RWPE2 (cell line): ENCODE measurements around the gene COL16A1.

Experiments
- ATAC-seq: fragments of 200-7000 bp; cut with Tn5 transposase; 3 replicates; pipeline ENCODE4 v1.9.1; 2021; ENCODE audit warnings: low read depth
- DNase-seq: peaks from one replicate; pipeline ENCODE4 v3.0.0-alpha.2; 2020; ENCODE audit warnings: low spot score
- H3K27ac ChIP-seq: fragments of 450-650 bp; 2 replicates; pipeline ENCODE4 v1.5.1; 2017; ENCODE audit warnings: mild to moderate bottlenecking; ENCODE audit not compliant: poor library complexity, severe bottlenecking
- H3K27me3 ChIP-seq: fragments of 250-450 bp; sonication (Bioruptor Pico); 2 replicates; pipeline ENCODE4 v1.5.1; 2021; ENCODE audit warnings: mild to moderate bottlenecking, moderate library complexity; ENCODE audit not compliant: insufficient read depth, poor library complexity, severe bottlenecking
- H3K36me3 ChIP-seq: fragments of 250-450 bp; sonication (Bioruptor Pico); 2 replicates; pipeline ENCODE4 v1.5.1; 2020; ENCODE audit warnings: low read depth, mild to moderate bottlenecking, moderate library complexity
- H3K4me1 ChIP-seq: fragments of 250-450 bp; sonication (Bioruptor Pico); 2 replicates; pipeline ENCODE4 v1.5.1; 2021; ENCODE audit warnings: mild to moderate bottlenecking, moderate library complexity; ENCODE audit not compliant: insufficient read depth, poor library complexity, severe bottlenecking
- H3K4me3 ChIP-seq: fragments of 250-450 bp; sonication (Bioruptor Pico); 2 replicates; pipeline ENCODE4 v1.5.1; 2021; ENCODE audit warnings: mild to moderate bottlenecking, moderate library complexity; ENCODE audit not compliant: severe bottlenecking
- H3K9me3 ChIP-seq: fragments of 250-450 bp; sonication (Bioruptor Pico); 2 replicates; pipeline ENCODE4 v1.5.1; 2021; ENCODE audit warnings: mild to moderate bottlenecking, moderate library complexity; ENCODE audit not compliant: severe bottlenecking
- TF ChIP-seq, protein P1 (sequence below): fragments of 450-650 bp; IDR thresholded peaks from one replicate; pipeline ENCODE4 v1.5.1; 2017; ENCODE audit warnings: mild to moderate bottlenecking, moderate library complexity; ENCODE audit not compliant: poor library complexity, severe bottlenecking

The COL16A1 gene

GRCh38 chr1:31652891-31653499 lies 50.8 kb downstream of the COL16A1 start:
- no peak overlapping the region for H3K4me3 ChIP-seq
- no peaks in the 10 kb centered on the region for H3K4me1 ChIP-seq
- TF ChIP-seq, protein P1, sequence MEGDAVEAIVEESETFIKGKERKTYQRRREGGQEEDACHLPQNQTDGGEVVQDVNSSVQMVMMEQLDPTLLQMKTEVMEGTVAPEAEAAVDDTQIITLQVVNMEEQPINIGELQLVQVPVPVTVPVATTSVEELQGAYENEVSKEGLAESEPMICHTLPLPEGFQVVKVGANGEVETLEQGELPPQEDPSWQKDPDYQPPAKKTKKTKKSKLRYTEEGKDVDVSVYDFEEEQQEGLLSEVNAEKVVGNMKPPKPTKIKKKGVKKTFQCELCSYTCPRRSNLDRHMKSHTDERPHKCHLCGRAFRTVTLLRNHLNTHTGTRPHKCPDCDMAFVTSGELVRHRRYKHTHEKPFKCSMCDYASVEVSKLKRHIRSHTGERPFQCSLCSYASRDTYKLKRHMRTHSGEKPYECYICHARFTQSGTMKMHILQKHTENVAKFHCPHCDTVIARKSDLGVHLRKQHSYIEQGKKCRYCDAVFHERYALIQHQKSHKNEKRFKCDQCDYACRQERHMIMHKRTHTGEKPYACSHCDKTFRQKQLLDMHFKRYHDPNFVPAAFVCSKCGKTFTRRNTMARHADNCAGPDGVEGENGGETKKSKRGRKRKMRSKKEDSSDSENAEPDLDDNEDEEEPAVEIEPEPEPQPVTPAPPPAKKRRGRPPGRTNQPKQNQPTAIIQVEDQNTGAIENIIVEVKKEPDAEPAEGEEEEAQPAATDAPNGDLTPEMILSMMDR: no peak
- no peaks in the 10 kb centered on the region for H3K9me3 ChIP-seq
- no peaks in the 10 kb centered on the region for H3K27me3 ChIP-seq
- ATAC-seq (no peak), DNase-seq (no peak)
- H3K36me3 ChIP-seq: peaks cover 38% of the 10 kb centered on the region
- no peak overlapping the region for H3K27ac ChIP-seq

DNA sequence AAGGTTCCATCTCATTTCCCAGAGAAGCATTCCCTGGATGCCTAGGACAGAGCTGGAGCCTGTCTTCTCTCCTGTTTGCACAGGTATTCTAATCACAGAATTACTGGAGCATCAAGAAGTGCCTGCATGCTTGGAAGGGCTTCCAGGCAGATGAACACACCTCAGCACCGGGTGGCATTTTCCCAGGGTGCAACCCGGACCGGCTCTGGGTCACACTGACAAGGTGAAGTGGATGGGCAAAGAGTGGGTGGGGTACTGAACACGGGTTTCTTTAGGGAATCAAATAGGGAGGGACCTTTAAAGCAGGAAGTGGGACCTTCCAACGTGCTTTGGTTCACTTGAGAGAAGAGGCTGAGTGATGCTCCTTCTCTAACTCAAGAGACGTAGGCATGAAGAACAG lies 52.1 kb downstream of the COL16A1 start:
- peaks cover 27% of the 10 kb centered on the region for H3K36me3 ChIP-seq
- no peaks in the 10 kb centered on the region for H3K27me3 ChIP-seq
- H3K27ac ChIP-seq: no peak overlapping the region
- ATAC-seq (no peak; the same call in 2 of the 3 replicates), DNase-seq (no peak)
- no peaks in the 10 kb centered on the region for H3K9me3 ChIP-seq
- H3K4me3 ChIP-seq: no peak overlapping the region
- H3K4me1 ChIP-seq: no peaks in the 10 kb centered on the region
- TF ChIP-seq, protein P1: no peak

GRCh38 chr1:31651089-31651420 lies 52.8 kb downstream of the COL16A1 start:
- no peak overlapping the region for H3K27ac ChIP-seq

DNA sequence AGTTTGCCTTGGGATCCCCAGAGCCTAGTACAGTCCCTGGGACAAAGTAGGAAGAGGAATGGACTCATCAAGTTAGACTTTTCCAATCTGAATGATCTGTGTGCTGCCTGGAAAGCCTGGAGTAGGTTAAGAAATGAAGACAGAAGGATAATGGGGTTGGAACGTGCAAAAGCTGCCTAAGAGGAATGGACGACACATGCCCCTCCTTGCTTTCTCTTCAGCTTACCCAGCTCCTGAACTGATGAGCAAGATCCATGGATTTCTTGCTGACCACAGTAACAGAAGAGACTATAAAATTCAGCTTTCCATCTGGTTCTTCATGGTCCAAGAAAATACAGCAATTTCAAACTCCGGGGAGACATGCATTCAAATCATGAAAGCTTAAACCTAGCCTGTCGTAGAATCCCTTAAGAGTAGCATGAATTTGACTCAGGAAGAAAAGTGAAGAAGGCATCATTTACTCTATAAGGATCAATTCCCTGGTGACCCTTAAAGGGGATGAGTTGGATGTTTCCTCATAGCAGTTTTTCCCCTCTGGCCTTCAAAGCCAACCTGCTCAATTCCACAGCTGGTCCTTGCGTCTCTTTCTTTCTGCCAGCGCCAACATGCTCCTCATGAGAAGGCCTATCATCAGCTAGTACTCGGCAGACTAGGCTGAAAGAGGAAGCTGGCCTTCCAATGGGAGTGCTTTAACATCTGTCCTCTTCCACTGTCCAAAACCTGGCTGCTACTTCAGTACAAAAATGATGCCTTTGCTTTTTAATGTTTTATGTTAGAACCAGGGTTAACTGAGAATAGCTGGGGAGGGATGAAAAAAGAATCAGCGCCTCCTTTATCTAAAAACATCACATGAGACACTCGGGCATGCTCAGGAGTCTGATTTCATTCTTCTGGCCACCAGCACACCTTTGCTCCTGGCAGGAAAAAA lies 53.4 kb downstream of the COL16A1 start:
- no peak overlapping the region for H3K27ac ChIP-seq
- H3K4me3 ChIP-seq: no peak overlapping the region
- peaks cover 19% of the 10 kb centered on the region for H3K36me3 ChIP-seq
- H3K4me1 ChIP-seq: peaks cover 2% of the 10 kb centered on the region
- TF ChIP-seq, protein P1: no peak
- H3K27me3 ChIP-seq: no peaks in the 10 kb centered on the region
- DNase-seq (no peak), ATAC-seq (no peak)
- H3K9me3 ChIP-seq: no peaks in the 10 kb centered on the region

More at GRCh38 chr1:31651089-31651420, 52.8 kb downstream of the COL16A1 start:
- Histone ChIP-seq H3K36me3 (peaks cover 24% of the 10 kb centered on the region), H3K27me3 (no peaks in the 10 kb centered on the region), H3K4me3 (no peak overlapping the region), H3K4me1 (no peaks in the 10 kb centered on the region), H3K9me3 (no peaks in the 10 kb centered on the region)
- DNase-seq: no peak
- ATAC-seq: no peak
- TF ChIP-seq, protein P1: no peak
